Prostate gland (tissue), 2 donors: ENCODE data around the gene RAG2. TPM values are rescaled to one million over a fixed set of nuclear protein-coding genes. Genes with fewer than 3 reads are reported as not detected.

Experiments
- DNase-seq: peaks from one replicate; pipeline ENCODE4 v3.0.0-alpha.2; 2019; ENCODE audit warnings: low spot score
- H3K27ac ChIP-seq, 2 donors: fragments of 200-600 bp; sonication (generic); 2 replicates each; pipeline ENCODE4 v1.5.1; 2017 to 2019
- H3K27me3 ChIP-seq: fragments of 200-600 bp; sonication (generic); replicated peaks from 2 replicates; pipeline ENCODE4 v1.5.1; 2019; ENCODE audit not compliant: insufficient read depth
- H3K36me3 ChIP-seq, 2 donors: fragments of 200-600 bp; sonication (generic); 1 replicate in 1 of 2; 2 replicates in 1 of 2; pipeline versions ENCODE4 v1.5.1 to v1.8.1; 2017 to 2019
- H3K4me1 ChIP-seq: fragments of 200-600 bp; sonication (generic); replicated peaks from 2 replicates; pipeline ENCODE4 v1.5.1; 2019
- H3K4me3 ChIP-seq, 2 donors: fragments of 200-600 bp; sonication (generic); 2 replicates each; pipeline ENCODE4 v1.5.1; 2017 to 2019
- H3K9me3 ChIP-seq: fragments of 200-600 bp; sonication (generic); 2 replicates; pipeline ENCODE4 v1.5.1; 2017
- CTCF ChIP-seq, 4 experiments: fragments of 200-600 bp in 2 of 4; fragments of 450-650 bp in 2 of 4; sonication (generic) in 2 of 4; IDR thresholded peaks; 1 replicate in 3 of 4; 2 replicates in 1 of 4; pipeline ENCODE4 v1.5.1; 2016 to 2019; ENCODE audit warnings: antibody characterized with exemption in 4 of 4, mild to moderate bottlenecking in 2 of 4, moderate library complexity in 2 of 4
- POLR2A ChIP-seq: fragments of 450-650 bp; IDR thresholded peaks from one replicate; pipeline ENCODE4 v1.6.1; 2016; ENCODE audit warnings: antibody characterized with exemption, mild to moderate bottlenecking
- POLR2AphosphoS5 ChIP-seq: sonication (generic); formaldehyde crosslinking; IDR thresholded peaks from one replicate; pipeline ENCODE4 v1.6.1; 2017; ENCODE audit warnings: antibody characterized with exemption
- WGBS: methylation state at CpG from one replicate; pipeline ENCODE4 v1.1.5; 2018; 5-methylcytosine and 5-hydroxymethylcytosine counted together
- intact Hi-C: fragments of 100-400 bp; cut with DNase I; formaldehyde crosslinking; loops from one replicate; pipeline ENCODE4 v1.14.2; 2022
- total RNA-seq, 2 donors: library from RNA; depleted of rRNA; stranded (reverse); fragments of >200 nt; gene quantifications; one replicate each; pipeline ENCODE4 v1.1.0, GENCODE V29; 2016

The RAG2 gene
- total RNA-seq, 2 donors from 2014 or later, result not detected

- no peaks in the 10 kb centered on the region for H3K9me3 ChIP-seq
- H3K36me3 ChIP-seq, result no peaks in the 10 kb centered on the region
- WGBS, result 53% methylated on average over 1 of the region's 1 CpG
- no peaks in the 10 kb centered on the region for H3K27me3 ChIP-seq
- intact Hi-C loops, result no loop called here
- H3K27ac ChIP-seq, result no peak overlapping the region
- H3K4me1 ChIP-seq, result no peaks in the 10 kb centered on the region
- DNase-seq, result no peak
- TF ChIP-seq POLR2A, result no peak
- TF ChIP-seq POLR2AphosphoS5, result no peak
- no peak for TF ChIP-seq CTCF (IDR thresholded peaks at IDR 0.05)
- H3K4me3 ChIP-seq, result no peak overlapping the region
Observed at GRCh38 chr11:36578458-36578857, 19.6 kb downstream of the RAG2 start.

- Histone ChIP-seq H3K36me3 (no peaks in the 10 kb centered on the region), H3K4me1 (no peaks in the 10 kb centered on the region), H3K4me3 (no peak overlapping the region), H3K27me3 (no peaks in the 10 kb centered on the region), H3K27ac (no peak overlapping the region), H3K9me3 (no peaks in the 10 kb centered on the region)
- intact Hi-C loops, result no loop called here
- TF ChIP-seq POLR2AphosphoS5 (no peak), POLR2A (no peak), CTCF (IDR thresholded peaks at IDR 0.05) (no peak)
- WGBS, result 76% methylated on average over 2 of the region's 2 CpGs
- no peak for DNase-seq
Observed at GRCh38 chr11:36577859-36578258, 20.2 kb downstream of the RAG2 start.

- TF ChIP-seq CTCF (IDR thresholded peaks at IDR 0.05) (no peak), POLR2AphosphoS5 (no peak), POLR2A (no peak)
- Histone ChIP-seq H3K36me3 (no peaks in the 10 kb centered on the region), H3K9me3 (no peaks in the 10 kb centered on the region), H3K27ac (no peak overlapping the region), H3K4me1 (no peaks in the 10 kb centered on the region), H3K4me3 (no peak overlapping the region), H3K27me3 (no peaks in the 10 kb centered on the region)
- intact Hi-C loops, result no loop called here
- WGBS, result 57% methylated on average over 2 of the region's 2 CpGs
- DNase-seq, result no peak
Observed at GRCh38 chr11:36577373-36577772, 20.7 kb downstream of the RAG2 start.

GRCh38 chr11:36574486-36574885 is 23.6 kb downstream of the RAG2 start:
- Histone ChIP-seq H3K27ac (no peak overlapping the region), H3K4me1 (no peaks in the 10 kb centered on the region), H3K36me3 (no peaks in the 10 kb centered on the region), H3K4me3 (no peak overlapping the region), H3K27me3 (no peaks in the 10 kb centered on the region), H3K9me3 (no peaks in the 10 kb centered on the region)
- WGBS, result 82% methylated on average over 8 of the region's 8 CpGs
- intact Hi-C loops, result no loop called here
- no peak for DNase-seq
- TF ChIP-seq POLR2A (no peak), POLR2AphosphoS5 (no peak), CTCF (IDR thresholded peaks at IDR 0.05) (no peak)

- no peak overlapping the region for H3K4me3 ChIP-seq
- DNase-seq, result no peak
- whole genome bisulfite sequencing, result 83% methylated on average over 4 of the region's 4 CpGs
- no peaks in the 10 kb centered on the region for H3K36me3 ChIP-seq
- intact Hi-C loops, result no loop called here
- no peaks in the 10 kb centered on the region for H3K4me1 ChIP-seq
- no peaks in the 10 kb centered on the region for H3K9me3 ChIP-seq
- H3K27ac ChIP-seq, result no peak overlapping the region
- H3K27me3 ChIP-seq, result no peaks in the 10 kb centered on the region
- TF ChIP-seq POLR2AphosphoS5 (no peak), POLR2A (no peak), CTCF (IDR thresholded peaks at IDR 0.05) (no peak)
Observed at GRCh38 chr11:36569095-36569494, 28.9 kb downstream of the RAG2 start.
